ENCODE measurements around the gene DLG3. TPM values are rescaled to one million over a fixed set of nuclear protein-coding genes. Genes with fewer than 3 reads are reported as not detected.

DLG3 gene
- polyA plus RNA-seq, 3 donors = 0.12 to 0.17 TPM; not detected in 1

DNA sequence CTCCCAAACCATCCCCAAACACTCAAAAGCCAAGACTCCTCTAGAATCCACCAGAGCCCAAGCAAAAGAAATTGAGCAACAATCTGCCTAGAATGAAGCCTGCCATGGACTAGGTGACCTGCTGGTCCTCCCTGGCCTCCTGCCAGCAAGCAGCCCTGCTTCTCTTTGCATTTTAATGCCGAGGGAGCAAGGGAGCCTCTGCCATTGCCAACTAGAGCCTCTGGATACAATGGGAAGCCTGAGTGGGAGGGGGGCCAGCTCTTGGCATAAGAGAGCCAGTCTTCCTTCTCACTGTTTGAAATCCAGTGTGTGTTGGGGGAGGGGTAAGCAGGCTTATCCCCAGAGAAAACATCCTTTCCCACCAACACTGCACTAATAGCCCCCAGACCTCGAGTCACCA lies 23.0 kb upstream of the DLG3 start:
- H2AFZ ChIP-seq (ENCODE audit: insufficient read depth, low read depth, low read length, poor library complexity, severe bottlenecking) = no peak overlapping the region
- H3K27me3 Mint-ChIP-seq (ENCODE audit: low read depth in 3 of 3) = peaks cover 2 to 4% (median 4%) of the 10 kb centered on the region in 3 donors
- H3K27me3 ChIP-seq (ENCODE audit: control insufficient read depth in 2 of 2, insufficient read depth in 2 of 2, low read length in 2 of 2) = no peaks in the 10 kb centered on the region
- H3K36me3 ChIP-seq (replicated peaks in 1 of 2; ENCODE audit: control insufficient read depth in 1 of 2, insufficient read depth in 2 of 2, low read length in 2 of 2) = peaks cover 9 to 38% of the 10 kb centered on the region in 2 donors
- H3K9ac ChIP-seq (ENCODE audit: insufficient read depth, low read length, poor library complexity, severe bottlenecking) = no peak overlapping the region
- no CpG with 5 or more reads among the region's 2 CpGs for WGBS (ENCODE audit: insufficient coverage)
- no peak overlapping the region for H3K4me2 ChIP-seq (replicated peaks; ENCODE audit: extremely low read depth, low read length, poor library complexity, severe bottlenecking)
- H3K4me3 ChIP-seq (replicated peaks in 1 of 3; ENCODE audit: low read depth in 2 of 3, low read length in 3 of 3) = no peak overlapping the region
- peak overlapping the region in 1 of 7 donors; percentile 26 for H3K27ac Mint-ChIP-seq
- TF ChIP-seq, protein P1, sequence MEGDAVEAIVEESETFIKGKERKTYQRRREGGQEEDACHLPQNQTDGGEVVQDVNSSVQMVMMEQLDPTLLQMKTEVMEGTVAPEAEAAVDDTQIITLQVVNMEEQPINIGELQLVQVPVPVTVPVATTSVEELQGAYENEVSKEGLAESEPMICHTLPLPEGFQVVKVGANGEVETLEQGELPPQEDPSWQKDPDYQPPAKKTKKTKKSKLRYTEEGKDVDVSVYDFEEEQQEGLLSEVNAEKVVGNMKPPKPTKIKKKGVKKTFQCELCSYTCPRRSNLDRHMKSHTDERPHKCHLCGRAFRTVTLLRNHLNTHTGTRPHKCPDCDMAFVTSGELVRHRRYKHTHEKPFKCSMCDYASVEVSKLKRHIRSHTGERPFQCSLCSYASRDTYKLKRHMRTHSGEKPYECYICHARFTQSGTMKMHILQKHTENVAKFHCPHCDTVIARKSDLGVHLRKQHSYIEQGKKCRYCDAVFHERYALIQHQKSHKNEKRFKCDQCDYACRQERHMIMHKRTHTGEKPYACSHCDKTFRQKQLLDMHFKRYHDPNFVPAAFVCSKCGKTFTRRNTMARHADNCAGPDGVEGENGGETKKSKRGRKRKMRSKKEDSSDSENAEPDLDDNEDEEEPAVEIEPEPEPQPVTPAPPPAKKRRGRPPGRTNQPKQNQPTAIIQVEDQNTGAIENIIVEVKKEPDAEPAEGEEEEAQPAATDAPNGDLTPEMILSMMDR (IDR thresholded peaks at IDR 0.05) = no peak
- H3K9me3 ChIP-seq (replicated peaks in 1 of 2; ENCODE audit: control insufficient read depth in 1 of 2, insufficient read depth in 1 of 2, low read length in 2 of 2) = no peaks in the 10 kb centered on the region
- no peak overlapping the region for H3K27ac ChIP-seq (ENCODE audit: low read depth in 1 of 2, low read length in 2 of 2)
- intact Hi-C loops (cut with micrococcal nuclease) = no loop called here
- peaks cover 19 to 36% of the 10 kb centered on the region in 2 donors for H3K36me3 Mint-ChIP-seq
- no peaks in the 10 kb centered on the region for H3K79me2 ChIP-seq (ENCODE audit: insufficient read depth, low read length)
- no peak for DNase-seq
- no peaks in the 10 kb centered on the region for H3K4me1 ChIP-seq (ENCODE audit: control insufficient read depth in 1 of 2, insufficient read depth in 2 of 2, low read length in 2 of 2)
- no peaks in the 10 kb centered on the region for H3K4me1 Mint-ChIP-seq
- peaks cover 0 to 2% (median 0%) of the 10 kb centered on the region in 7 donors for H3K9me3 Mint-ChIP-seq
- H4K20me1 ChIP-seq (ENCODE audit: insufficient read depth, low read length) = no peaks in the 10 kb centered on the region
- H3K4me3 Mint-ChIP-seq = no peak overlapping the region

GRCh38 chrX:70422851-70423341 lies 21.7 kb upstream of the DLG3 start, which contains the start of gene GDPD2:
TSS of gene GDPD2 (plus strand) at chrX:70423314. CDS start at chrX:70424985, 1,671 bp downstream.
- TF ChIP-seq, protein P1 (IDR thresholded peaks at IDR 0.05) = no peak
- no peaks in the 10 kb centered on the region for H3K27me3 ChIP-seq (ENCODE audit: control insufficient read depth in 2 of 2, insufficient read depth in 2 of 2, low read length in 2 of 2)
- no peak within 1 kb of the TSS for H3K9ac ChIP-seq (ENCODE audit: insufficient read depth, low read length, poor library complexity, severe bottlenecking)
- WGBS (ENCODE audit: insufficient coverage) = 0% methylated on average over 2 of the region's 11 CpGs
- H3K9me3 Mint-ChIP-seq = peaks cover 0 to 2% (median 0%) of the 10 kb centered on the region in 7 donors
- no peaks in the 10 kb centered on the region for H4K20me1 ChIP-seq (ENCODE audit: insufficient read depth, low read length)
- H3K27ac Mint-ChIP-seq = peak within 1 kb of the TSS in 2 of 7 donors; percentile 51 to 66
- peaks cover 2 to 4% (median 4%) of the 10 kb centered on the region in 3 donors for H3K27me3 Mint-ChIP-seq (ENCODE audit: low read depth in 3 of 3)
- H3K4me1 ChIP-seq (ENCODE audit: control insufficient read depth in 1 of 2, insufficient read depth in 2 of 2, low read length in 2 of 2) = no peaks in the 10 kb centered on the region
- peaks cover 19 to 31% of the 10 kb centered on the region in 2 donors for H3K36me3 Mint-ChIP-seq
- H3K4me2 ChIP-seq (replicated peaks; ENCODE audit: extremely low read depth, low read length, poor library complexity, severe bottlenecking) = no peak within 1 kb of the TSS
- H3K4me1 Mint-ChIP-seq = no peaks in the 10 kb centered on the region
- H3K36me3 ChIP-seq (replicated peaks in 1 of 2; ENCODE audit: control insufficient read depth in 1 of 2, insufficient read depth in 2 of 2, low read length in 2 of 2) = peaks cover 9 to 34% of the 10 kb centered on the region in 2 donors
- no peaks in the 10 kb centered on the region for H3K79me2 ChIP-seq (ENCODE audit: insufficient read depth, low read length)
- no peak within 1 kb of the TSS for H2AFZ ChIP-seq (ENCODE audit: insufficient read depth, low read depth, low read length, poor library complexity, severe bottlenecking)
- H3K9me3 ChIP-seq (replicated peaks in 1 of 2; ENCODE audit: control insufficient read depth in 1 of 2, insufficient read depth in 1 of 2, low read length in 2 of 2) = no peaks in the 10 kb centered on the region
- H3K27ac ChIP-seq (ENCODE audit: low read depth in 1 of 2, low read length in 2 of 2) = no peak within 1 kb of the TSS
- H3K4me3 ChIP-seq (replicated peaks in 1 of 3; ENCODE audit: low read depth in 2 of 3, low read length in 3 of 3) = no peak within 1 kb of the TSS
- intact Hi-C loops (cut with micrococcal nuclease) = no loop called here
- H3K4me3 Mint-ChIP-seq = no peak within 1 kb of the TSS
- DNase-seq = no peak

All from CD14-positive monocyte (primary cell).